GM12892 (cell line): ENCODE results near the gene C17orf78.
"Not testable (repeated sequence)": the region's sequence is repeated elsewhere in the genome, so short reads cannot be mapped to it uniquely, and the experiment has no call there.

Experiments
- DNase-seq: peaks from one replicate; pipeline ENCODE4 v3.0.0; 2011; ENCODE audit not compliant: insufficient read length
- FAIRE-seq: peaks from 2 replicates; lab custom pipeline; 2011; peaks lifted over from hg19 to GRCh38; lab: Jason Lieb, UNC
- POLR2A ChIP-seq: IDR thresholded peaks from 2 replicates; pipeline ENCODE4 v1.6.1; 2011; ENCODE audit warnings: low read depth, low read length, control low read depth
- POLR2AphosphoS5 ChIP-seq: IDR thresholded peaks from 2 replicates; pipeline ENCODE4 v1.6.1; 2011; ENCODE audit warnings: low read depth, low read length, control low read depth
- TAF1 ChIP-seq: IDR thresholded peaks from 2 replicates; pipeline ENCODE4 v1.6.1; 2011; ENCODE audit warnings: low read depth, mild to moderate bottlenecking, control low read depth, low read length, borderline replicate concordance

C17orf78 gene

GRCh38 chr17:37413875-37414519, 38.2 kb downstream of the C17orf78 start:
- DNase-seq = no peak
- TF ChIP-seq POLR2AphosphoS5 (no peak), TAF1 (no peak), POLR2A (no peak)
- no peak for FAIRE-seq

GRCh38 chr17:37417852-37418251, 42.1 kb downstream of the C17orf78 start:
- FAIRE-seq (no peak), DNase-seq (no peak)

GRCh38 chr17:37422971-37423625, 47.3 kb downstream of the C17orf78 start:
- no peak for FAIRE-seq
- TF ChIP-seq POLR2A (no peak), TAF1 (no peak), POLR2AphosphoS5 (no peak)
- DNase-seq = no peak

More at GRCh38 chr17:37417852-37418251, 42.1 kb downstream of the C17orf78 start:
- TF ChIP-seq TAF1 (no peak), POLR2AphosphoS5 (no peak), POLR2A (no peak)

GRCh38 chr17:37425268-37425667, 49.5 kb downstream of the C17orf78 start:
- TF ChIP-seq POLR2AphosphoS5 (no peak), POLR2A (no peak), TAF1 (no peak)
- DNase-seq (no peak), FAIRE-seq (no peak)

GRCh38 chr17:37429039-37429438, 53.3 kb downstream of the C17orf78 start:
- no peak for DNase-seq
- no peak for FAIRE-seq
- TF ChIP-seq POLR2A (no peak), POLR2AphosphoS5 (no peak), TAF1 (no peak)

- DNase-seq (no peak), FAIRE-seq (no peak)
- TF ChIP-seq TAF1 (no peak), POLR2A (no peak), POLR2AphosphoS5 (no peak)
These were observed 53.7 kb downstream of the C17orf78 start for GRCh38 chr17:37429453-37429852.

GRCh38 chr17:37430051-37430627, 54.4 kb downstream of the C17orf78 start:
- DNase-seq = no peak
- no peak for TF ChIP-seq POLR2A
- no peak for TF ChIP-seq TAF1
- TF ChIP-seq POLR2AphosphoS5 = no peak
- no peak for FAIRE-seq

GRCh38 chr17:37432671-37433070, 56.9 kb downstream of the C17orf78 start:
- no peak for TF ChIP-seq POLR2AphosphoS5
- TF ChIP-seq POLR2A = no peak
- no peak for TF ChIP-seq TAF1
- DNase-seq (no peak), FAIRE-seq (no peak)

GRCh38 chr17:37438141-37438540, 62.4 kb downstream of the C17orf78 start:
- no peak for FAIRE-seq
- DNase-seq = no peak
- TF ChIP-seq POLR2A (no peak), TAF1 (no peak), POLR2AphosphoS5 (no peak)

- FAIRE-seq = no peak
- TF ChIP-seq TAF1 (no peak), POLR2AphosphoS5 (no peak), POLR2A (no peak)
- no peak for DNase-seq
These were observed 64.6 kb downstream of the C17orf78 start for GRCh38 chr17:37440424-37440823.

GRCh38 chr17:37441369-37442014, 65.7 kb downstream of the C17orf78 start:
- FAIRE-seq, DNase-seq: not testable (repeated sequence)
